HL-60/S4 treated with phorbol 12-myristate 13-acetate at 8.2 ng/mL for 4 days and 3 days (cell line): Measurements from ENCODE around the gene POM121L2.

Source experiments
- in situ Hi-C: fragments of 300-500 bp; cut with MboI; formaldehyde crosslinking; loops from 2 replicates; pipeline ENCODE4 v1.15.0; 2022; ENCODE audit warnings: low sequenced_read_pairs

The POM121L2 gene

DNA sequence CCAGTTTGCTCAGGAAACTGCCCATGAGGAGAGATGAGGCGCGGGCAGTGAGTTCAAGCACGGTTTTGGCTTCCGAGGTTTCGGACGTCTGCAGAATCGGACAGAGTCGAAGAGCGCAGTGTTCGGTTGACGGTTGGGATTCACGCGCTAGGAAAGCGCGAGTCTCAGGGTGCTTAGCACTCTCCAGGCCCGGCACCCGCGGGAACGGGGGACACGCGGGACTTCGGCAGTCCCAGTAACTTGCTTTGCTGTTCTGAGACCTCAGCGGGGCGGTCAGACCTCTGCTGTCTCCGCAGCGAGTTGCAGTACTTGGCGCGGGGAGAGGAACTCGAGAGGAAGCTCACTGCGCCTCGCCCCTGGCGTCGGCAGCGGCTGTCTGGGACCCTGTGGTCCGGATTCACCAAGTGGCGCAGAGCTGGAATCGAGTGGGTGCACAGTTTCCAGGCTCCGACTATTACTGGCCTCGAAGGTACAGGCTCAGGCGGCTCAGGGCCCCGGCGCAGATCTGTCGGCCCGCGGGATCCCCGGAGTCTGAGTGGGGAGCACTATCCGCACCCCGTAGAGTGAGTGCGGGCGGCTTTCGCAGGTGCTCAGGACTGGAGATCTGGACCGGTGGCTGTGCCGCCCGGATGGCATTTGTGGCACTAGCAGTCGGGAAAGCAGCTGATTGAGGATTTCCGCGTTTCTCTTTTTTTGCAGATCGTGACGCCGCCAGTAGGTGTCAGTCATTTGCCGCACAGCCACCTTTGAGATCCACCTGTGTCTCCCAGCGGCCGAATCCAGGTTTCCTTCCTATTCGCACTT is at the start of gene POM121L2:
Gene POM121L2 (minus strand): TSS at position 128 of the 804 bp plus-strand sequence. CDS start 103 bp downstream, at position 25.
- in situ Hi-C loops: no loop called here

DNA sequence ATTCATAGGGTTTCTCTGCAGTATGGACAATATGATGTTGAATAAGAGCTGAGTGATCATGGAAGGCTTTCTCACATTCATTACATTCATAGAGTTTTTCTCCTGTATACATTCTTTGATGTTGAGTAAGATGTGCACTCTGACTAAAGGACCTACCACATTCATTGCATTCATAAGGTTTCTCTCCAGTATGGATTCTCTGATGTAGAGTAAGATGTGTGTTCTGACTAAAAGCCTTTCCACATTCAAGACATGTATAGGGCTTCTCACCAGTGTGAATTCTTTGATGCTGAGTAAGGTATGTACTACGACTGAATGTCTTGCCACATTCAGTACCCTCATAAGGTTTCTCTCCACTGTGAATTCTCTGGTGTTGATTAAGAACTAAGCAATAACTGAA is 47.2 kb upstream of the POM121L2 start:
- in situ Hi-C loops: no loop called here

DNA sequence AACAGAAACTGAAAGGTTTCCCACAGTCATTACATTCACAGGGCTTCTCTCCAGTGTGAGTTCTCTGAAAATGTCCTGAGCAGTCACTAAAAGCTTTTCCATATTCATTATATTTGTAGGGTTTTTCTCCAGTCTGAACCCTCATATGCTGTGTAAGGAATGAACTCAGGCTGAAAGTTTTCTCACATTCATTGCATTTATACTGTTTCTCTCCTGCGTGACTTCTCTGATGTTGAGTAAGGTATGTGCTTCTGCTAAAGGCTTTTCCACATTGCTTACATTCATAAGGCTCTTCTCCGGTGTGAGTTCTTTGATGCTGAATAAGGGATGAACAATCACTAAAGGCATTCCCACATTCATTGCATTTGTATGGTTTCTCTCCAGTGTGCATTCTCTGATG is 46.7 kb upstream of the POM121L2 start:
- in situ Hi-C loops: no loop called here

DNA sequence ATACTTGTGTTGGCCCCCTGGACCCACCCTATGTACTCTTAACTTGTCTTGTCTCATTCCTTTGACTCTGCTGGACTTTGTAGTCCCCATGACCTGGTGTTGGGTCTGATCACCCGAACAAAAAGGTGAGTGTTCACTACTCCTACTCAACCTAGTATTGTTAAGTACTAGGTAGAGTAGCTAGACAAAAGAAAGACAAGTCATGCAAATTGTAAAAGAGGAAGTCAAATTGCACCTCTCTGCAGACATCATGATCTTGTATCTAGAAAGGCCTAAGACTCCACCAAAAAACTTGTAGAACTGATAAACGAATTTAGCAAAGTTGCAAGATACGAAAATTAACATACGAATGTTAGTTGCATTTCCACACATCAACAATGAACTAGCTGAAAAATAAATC is 40.8 kb upstream of the POM121L2 start:
- in situ Hi-C loops: no loop called here

DNA sequence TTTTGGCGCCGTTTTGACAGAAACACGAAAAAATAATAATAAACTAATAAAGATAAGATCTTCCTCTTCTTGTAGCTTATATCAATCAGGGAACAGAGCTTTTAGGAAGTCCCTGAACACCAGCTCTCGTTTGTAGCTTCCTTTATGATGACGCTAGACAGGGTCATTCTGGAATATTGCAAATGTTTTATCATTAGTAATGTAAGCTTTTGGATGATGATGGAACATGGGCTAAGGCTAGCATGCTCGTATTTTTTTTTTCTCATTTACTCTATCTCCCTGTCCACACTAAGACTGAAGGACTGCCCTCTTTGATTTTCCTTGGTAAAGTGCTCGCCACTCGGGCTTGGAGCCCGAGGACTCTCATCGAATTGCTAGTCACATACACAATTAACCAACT is 22.1 kb upstream of the POM121L2 start:
- in situ Hi-C loops: no loop called here

DNA sequence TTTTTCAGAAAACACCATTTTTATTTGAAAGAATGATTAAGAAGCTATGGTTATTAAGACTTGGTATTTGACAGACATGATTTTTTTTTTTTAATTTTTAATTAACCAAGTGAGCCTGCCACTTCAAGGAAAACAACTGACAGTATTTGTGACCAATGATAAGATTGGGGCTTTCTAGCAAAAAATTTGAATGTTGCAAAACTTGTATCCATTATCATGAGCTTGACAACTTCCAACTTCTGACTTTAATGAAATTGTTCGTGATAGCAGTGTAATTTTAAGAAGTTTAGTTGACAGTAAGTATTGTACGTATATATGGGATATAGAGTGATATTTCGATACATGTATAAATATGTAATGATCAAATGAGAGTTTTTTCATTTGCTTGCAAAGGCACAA is 21.6 kb upstream of the POM121L2 start:
- in situ Hi-C loops: no loop called here

DNA sequence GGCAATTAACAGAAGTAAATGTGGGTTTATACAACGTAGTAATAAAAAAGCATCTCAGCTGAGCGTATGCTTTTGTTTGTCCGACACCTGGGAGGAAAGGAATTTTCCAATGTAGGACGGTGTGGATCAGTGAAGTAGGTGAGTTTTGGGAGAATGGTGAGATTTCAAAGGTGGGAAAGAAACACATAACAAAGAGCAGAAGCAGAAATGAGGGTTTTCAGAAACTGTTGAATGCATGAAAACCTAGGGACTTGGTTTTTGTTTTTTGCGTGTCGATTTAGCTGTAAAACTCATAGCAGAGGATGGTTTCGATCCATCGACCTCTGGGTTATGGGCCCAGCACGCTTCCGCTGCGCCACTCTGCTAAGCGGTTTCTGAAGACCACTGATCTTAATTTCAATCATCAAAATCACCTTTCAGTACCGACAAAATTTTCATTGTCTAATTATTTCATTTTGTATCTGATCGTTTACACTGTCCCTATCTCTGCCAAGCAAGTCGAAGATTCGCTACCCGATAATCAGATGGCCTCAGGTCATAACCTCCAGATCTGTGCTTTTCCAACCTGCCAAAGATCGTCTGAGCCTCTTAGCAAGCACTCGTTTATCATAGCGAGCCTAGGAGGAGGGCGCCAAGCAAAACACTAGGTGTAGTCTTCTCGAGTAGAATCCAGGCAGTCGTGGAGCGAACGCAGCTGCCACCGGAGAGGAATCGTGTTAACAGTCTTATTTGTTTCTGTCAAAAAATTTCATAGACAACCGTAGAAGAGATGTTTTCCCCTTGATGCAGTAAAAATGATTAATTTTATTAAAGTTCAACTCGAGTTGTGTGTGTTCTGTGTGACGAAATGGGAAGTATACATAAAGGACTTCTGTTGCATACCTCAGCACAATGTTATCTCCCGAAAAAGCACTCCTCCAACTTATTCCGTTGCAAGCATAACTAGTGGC is 20.9 kb upstream of the POM121L2 start:
- in situ Hi-C loops: no loop called here

DNA sequence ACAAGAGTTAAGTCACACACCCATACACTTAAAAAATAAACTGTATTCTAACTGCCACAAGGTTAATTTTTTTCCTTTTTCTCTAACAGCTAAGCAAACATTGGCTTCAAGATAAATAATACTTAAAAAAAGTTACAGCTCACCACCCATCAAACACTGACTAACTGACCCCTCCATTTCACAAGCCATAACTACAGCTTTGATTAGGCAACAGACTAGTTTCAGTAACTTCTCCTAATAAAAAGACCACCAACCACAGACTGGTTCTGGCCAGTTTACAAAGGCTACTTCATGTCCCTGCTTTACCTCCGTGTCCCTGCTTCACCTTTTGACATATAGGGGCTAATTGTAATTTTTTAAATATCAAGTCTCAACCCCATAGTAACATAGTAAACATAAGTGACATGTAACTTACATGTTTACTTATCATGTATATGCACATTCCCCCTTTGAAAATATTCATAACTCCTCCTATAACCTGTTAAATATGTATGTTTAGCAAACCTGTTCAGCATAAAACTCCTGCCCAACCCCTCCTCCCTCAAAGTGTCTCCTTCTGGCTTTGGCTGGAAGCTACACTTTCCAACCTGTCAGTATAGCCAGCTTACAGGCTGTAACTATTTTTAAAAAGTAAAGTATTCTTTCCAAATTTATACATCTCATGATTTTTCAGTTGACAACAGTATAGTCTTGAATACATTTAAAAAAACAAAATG is 15.1 kb upstream of the POM121L2 start:
- in situ Hi-C loops: no loop called here

DNA sequence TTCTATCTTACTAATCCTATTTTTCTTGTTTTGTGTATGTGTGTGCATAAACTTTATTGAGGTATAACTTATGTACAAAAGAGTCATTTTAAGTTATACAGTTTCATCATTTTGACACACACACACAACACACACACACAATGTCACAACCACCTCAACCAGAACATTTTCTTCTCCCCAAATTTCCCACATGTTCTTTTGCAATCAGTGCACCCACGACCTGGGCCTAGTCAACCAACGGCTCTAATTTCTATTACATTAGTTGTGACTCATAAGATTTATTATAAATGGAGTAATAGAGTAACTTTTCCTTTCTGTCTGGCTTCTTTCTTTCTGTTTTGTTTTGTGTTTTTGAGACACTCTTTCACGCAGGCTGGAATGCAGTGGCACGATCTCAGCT is 9.8 kb upstream of the POM121L2 start:
- in situ Hi-C loops: no loop called here

DNA sequence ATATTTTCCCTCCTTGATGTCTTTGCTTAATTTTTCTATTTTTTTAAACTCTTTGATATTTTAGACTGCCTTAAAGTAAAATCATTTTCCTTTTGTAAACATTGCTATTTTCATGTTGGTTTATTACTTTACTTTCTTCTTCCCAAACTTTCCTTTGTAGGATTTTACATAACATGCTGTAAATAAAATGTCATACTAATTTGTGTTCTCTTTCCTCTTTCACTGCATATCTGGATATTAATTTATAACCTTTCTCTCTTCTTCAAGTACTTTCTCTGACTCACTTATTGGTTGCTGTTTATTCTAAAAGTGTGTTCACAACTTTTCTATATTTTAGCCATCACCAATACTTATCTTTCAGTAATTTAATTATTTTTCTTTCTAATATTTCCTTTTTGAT is 9.3 kb upstream of the POM121L2 start:
- in situ Hi-C loops: no loop called here

DNA sequence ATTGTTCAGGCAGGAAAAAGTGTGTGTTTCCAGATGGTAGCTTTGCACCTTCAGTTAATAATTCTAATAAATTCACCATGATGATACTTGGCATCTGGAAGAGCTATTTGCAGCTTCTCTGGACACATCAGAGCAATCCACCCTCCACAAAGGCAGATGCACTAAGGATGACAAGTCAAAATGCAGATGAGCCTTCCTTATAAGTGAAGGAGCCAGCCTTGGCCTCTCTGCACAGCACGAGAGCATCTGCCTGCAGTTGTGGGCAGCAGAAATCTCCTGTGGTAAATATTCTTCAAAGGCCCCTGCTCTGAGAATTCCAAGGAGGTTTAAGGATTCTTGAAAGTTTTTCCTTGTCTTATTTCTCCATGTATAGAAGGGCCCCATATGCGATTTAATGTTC is 6.9 kb upstream of the POM121L2 start:
- in situ Hi-C loops: no loop called here

DNA sequence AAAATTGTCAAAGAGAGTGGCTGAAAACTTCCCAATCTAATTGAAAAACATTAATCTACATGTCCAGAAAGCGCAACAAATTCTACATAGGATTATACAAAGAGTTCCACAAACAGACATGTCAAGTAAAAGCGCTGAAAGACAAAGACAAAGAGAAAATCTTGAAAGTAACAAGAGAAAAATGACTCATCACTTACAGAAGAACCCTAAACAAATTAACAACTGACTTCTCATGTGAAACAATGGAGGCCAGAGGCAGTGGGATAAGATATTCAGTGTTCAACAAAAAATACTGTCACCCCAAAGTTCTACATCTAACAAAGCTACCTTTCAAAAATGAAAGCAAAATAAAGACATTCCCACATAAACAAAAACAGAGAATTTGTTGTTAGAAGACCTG is 2.0 kb upstream of the POM121L2 start:
- in situ Hi-C loops: no loop called here

DNA sequence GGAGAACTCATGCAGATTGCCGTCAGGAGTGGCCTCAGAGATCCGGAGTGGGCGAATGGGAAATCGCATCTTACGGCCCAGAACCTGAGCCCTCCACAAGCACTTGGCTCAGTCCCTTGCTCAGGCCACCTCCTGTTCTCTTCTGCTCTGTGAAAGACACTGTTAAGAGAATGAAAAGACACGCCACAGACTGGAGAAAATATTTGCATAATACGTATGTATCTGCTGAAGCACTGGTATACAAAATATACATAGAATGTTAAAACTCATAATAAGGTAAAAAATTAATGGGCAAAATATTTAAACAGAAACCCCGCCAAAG is 838 bp upstream of the POM121L2 start:
- in situ Hi-C loops: no loop called here

DNA sequence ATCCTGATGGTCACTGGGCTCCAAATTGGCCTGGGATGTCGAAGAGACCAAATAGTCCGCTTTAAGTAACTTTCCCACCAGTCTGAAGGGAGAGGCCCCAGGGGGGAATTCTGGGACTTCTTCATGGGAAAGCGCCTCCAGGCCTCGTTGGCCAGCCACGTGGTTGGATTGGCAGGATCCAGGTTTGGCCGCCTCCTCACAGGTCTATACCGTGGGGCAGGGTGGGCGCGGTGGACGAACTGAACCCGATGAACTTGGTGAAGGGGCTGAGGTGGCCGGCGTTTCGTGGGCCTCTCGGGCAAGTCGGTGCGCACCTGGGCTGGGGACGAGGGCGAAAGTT is 297 bp downstream of the POM121L2 start:
- in situ Hi-C loops: no loop called here

DNA sequence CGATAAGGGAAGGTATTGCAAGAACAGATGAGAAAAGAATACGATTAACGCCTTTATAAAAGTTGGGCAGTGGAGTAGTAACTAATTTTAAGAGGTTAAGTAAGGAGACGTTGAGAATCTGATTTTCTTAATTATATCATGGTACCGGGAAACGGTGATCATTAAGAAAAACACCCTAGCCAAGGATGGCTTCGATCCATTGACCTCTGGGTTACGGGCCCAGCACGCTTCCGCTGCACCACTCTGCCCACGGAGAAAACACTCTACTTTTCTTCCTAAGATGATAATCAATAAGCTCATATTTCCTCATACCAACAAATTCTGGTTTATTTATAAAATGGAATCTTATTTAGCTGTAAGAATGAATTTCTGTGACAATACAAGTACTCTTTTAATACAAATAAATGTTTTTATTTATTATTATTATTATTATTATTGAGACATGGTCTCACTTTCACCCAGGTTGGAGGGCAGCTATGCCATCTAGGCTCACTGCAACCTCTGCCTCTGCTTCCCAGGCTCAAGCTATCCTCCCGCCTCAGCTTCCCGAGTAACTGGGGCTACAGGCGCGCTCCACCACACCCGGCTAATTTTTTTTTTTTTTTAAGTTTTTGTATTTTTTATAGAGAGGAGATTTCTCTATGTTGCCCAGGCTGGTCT is 8.3 kb downstream of the POM121L2 start:
- in situ Hi-C loops: no loop called here

DNA sequence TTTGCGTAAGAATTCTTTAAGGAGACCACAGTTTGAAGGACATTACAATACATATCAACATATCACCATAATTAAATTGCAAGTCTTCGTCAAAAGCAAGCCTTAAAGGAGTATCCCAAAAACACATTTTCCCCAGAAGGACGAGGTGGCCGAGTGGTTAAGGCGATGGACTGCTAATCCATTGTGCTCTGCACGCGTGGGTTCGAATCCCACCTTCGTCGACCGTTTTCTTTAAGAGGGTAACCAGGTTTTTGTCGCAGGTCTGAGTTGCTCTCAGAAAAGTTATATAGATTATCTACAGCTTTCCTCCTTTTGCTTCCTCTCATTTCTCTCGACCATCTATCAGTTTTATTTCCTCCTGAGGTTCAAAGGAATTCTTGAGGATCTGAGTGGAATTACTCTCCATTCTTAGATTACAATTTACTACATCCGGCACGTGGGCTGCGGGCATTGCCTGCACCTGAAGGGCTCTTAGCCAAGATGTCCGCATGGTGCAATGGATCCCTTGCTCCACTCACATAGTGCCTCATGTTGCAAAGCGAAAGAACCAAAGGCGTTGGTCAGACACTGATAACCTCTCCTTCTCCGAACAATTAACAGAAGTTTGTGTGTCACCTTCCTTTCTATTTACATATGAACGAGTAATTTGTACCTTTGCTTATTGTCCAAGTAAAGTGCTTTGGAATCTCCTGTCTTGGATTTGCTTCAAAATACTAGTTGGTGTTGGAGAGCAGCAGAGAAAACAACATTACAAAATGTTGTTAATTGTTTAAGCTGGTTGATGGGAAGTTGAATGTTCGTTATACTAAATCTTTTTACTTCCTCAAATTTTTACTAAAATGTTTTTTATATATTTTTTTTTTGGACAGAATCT is 14.0 kb downstream of the POM121L2 start:
- in situ Hi-C loops: no loop called here

DNA sequence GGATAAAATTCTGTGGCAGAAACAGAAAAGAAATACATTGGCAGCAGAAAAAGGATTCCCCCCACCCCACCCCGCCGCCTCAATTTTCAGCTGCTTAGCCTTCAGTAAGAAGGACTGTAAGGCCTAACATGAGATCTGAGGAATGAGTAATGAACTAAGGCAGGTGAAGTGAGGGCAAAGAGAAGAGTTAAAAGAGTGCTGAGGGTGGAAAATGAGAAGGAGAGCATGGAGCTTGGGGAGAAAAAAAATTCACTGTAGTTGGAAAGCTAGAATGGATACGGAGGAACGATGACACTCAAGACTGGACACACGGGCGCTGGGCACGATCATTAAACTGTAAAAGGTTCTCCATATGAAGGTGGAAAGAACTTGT is 14.6 kb downstream of the POM121L2 start:
- in situ Hi-C loops: no loop called here

DNA sequence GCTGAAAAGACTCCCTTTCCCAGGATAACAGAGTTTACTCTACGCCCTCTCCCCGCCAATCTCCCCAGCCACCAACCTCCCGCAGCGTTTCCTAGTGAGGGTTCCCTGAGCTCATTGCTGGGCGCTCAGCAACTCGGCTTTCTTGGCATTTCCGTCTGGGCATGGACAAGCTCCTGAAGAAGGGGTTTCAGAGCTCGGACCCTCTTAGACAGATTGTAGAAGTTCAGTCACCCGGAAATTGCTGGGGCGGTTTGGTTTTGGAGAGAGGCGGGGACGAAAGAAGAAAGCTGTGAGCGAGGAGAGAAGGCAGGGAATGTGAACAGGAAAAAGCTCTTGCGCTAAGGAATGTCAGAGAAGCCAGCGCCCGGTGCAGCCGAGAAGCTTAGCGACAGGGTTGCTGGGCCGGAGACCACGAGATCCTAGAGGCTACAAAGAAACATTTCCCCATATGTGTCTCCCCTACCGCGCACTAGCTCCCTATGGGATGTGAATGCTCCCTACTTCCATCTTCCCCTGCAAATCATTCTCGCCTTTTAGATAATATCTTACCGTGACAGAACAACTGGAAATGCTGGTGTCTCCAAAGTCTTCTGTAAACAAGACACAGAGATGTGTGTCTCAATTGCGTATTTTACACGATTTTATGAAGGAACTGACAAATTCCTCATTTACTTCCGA is 15.8 kb downstream of the POM121L2 start:
- in situ Hi-C loops: no loop called here

DNA sequence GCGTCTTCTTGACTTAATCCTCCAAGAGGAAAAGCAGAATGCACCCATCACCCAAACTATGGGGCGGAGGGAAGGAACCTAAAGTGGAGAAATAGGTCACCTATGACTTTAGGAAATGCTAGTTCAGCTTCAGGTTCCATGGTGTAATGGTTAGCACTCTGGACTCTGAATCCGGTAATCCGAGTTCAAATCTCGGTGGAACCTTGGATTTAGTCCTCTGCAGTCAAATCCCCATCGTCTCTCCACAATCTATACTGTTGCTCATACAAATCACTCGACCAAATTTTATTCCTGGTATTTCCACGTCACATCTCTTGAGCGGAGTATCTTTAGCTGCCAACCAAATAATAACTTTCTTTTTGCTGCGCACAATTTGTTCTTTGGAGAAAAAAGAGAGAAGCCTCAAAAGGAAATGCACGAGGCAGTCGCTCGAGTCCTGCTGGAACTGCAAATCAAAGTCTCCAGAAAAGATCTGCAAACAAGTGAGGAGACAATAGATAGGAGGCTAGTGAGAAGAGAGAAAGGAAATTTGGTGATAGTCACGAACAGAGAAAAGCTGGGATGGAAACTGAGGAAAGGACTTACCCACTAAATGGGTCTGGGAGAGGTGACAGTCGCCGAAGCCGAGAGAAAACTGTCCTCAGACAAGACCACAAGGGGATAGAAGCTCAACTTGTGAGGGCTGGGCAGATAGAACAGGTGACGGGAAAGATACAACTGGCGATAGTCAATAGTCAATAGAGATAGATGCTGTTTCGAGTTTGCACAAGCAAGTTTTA is 16.6 kb downstream of the POM121L2 start:
- in situ Hi-C loops: no loop called here
